K562 (cell line): ENCODE data around the gene EVL. TPM values are rescaled to one million over a fixed set of nuclear protein-coding genes. Genes with fewer than 3 reads are reported as not detected.
A peak's percentile ranks its signal among the peaks of the same experiment; 100 is the strongest.

ENCODE experiments used
- DEAF1 ChIP-seq: fragments of 450-650 bp; formaldehyde crosslinking; IDR thresholded peaks from 2 replicates; pipeline ENCODE4 v1.4.0; 2020; ENCODE audit warnings: mild to moderate bottlenecking, moderate library complexity
- ETV1 ChIP-seq: fragments of 450-650 bp; conservative IDR thresholded peaks from 2 replicates; pipeline ENCODE4 v1.6.1; 2016; ENCODE audit warnings: missing genetic modification characterization, control low read depth, low read depth, missing compliant biosample characterization
- ETV5 ChIP-seq: sonication (generic); formaldehyde crosslinking; IDR thresholded peaks from 2 replicates; pipeline ENCODE4 v1.4.0; 2020; ENCODE audit warnings: low read depth, mild to moderate bottlenecking, missing genetic modification reagents
- JUND ChIP-seq, 2 experiments: IDR thresholded peaks; 2 replicates in 1 of 2; 3 replicates in 1 of 2; pipeline ENCODE4 v1.6.1; 2011; ENCODE audit warnings: borderline replicate concordance in 2 of 2, low read depth in 2 of 2, low read length in 2 of 2, improper control_type of control experiment in 1 of 2, missing biosample characterization in 1 of 2, missing genetic modification characterization in 1 of 2, missing genetic modification reagents in 1 of 2
- MGA ChIP-seq: fragments of 450-650 bp; IDR thresholded peaks from 2 replicates; pipeline ENCODE4 v1.6.1; 2016; ENCODE audit warnings: mild to moderate bottlenecking, moderate library complexity
- RAD21 ChIP-seq, 2 experiments: fragments of 250-450 bp in 1 of 2; fragments of 450-650 bp in 1 of 2; sonication (Bioruptor Pico) in 1 of 2; formaldehyde crosslinking in 1 of 2; IDR thresholded peaks in 1 of 2; conservative IDR thresholded peaks in 1 of 2; 2 replicates each; pipeline versions ENCODE4 v1.4.0 to v1.8.0; 2020 to 2022; ENCODE audit warnings: mild to moderate bottlenecking in 2 of 2, moderate library complexity in 1 of 2
- polyA plus RNA-seq, 8 experiments: library from polyadenylated mRNA; depleted of rRNA in 4 of 8; stranded (reverse) in 5 of 8; unstranded in 3 of 8; fragments of >200 nt; fragmentation: Nextera tagmentation in 2 of 8; fragmentation: Illumina TruSeq in 1 of 8; extraction: Ambion mirVana in 2 of 8; extraction: Trizol in 1 of 8; gene quantifications; 2 replicates each; pipeline versions ENCODE4 v1.2.1 to v1.2.3, GENCODE V29; 2011 to 2014; ENCODE audit warnings: inconsistent platforms in 1 of 8, missing spikeins in 1 of 8
- total RNA-seq, 7 experiments: library from RNA; depleted of rRNA in 6 of 7; stranded (reverse); fragments of >200 nt in 6 of 7; fragmentation: Illumina TruSeq in 2 of 7; extraction: Trizol in 2 of 7; gene quantifications; 2 replicates each; pipeline versions ENCODE4 v1.2.1 to v1.2.3, GENCODE V29; 2011 to 2021; ENCODE audit warnings: low replicate concordance in 1 of 7
- TF ChIP-seq, protein P1 (sequence below): IDR thresholded peaks from 3 replicates; pipeline ENCODE4 v1.6.1; 2011; ENCODE audit warnings: borderline replicate concordance, mild to moderate bottlenecking; ENCODE audit not compliant: insufficient read length, insufficient read depth
- TF ChIP-seq, protein P2 (sequence below): sonication (generic); formaldehyde crosslinking; IDR thresholded peaks from 2 replicates; pipeline ENCODE4 v1.5.0; 2020; ENCODE audit warnings: missing genetic modification reagents

EVL gene
- total and polyA plus RNA-seq, 9 of the 15 experiments (the other 6 are each of a cell fraction or from before 2014, with no cell fraction given) = 2.9 to 43.4 (median 23.9) TPM

DNA sequence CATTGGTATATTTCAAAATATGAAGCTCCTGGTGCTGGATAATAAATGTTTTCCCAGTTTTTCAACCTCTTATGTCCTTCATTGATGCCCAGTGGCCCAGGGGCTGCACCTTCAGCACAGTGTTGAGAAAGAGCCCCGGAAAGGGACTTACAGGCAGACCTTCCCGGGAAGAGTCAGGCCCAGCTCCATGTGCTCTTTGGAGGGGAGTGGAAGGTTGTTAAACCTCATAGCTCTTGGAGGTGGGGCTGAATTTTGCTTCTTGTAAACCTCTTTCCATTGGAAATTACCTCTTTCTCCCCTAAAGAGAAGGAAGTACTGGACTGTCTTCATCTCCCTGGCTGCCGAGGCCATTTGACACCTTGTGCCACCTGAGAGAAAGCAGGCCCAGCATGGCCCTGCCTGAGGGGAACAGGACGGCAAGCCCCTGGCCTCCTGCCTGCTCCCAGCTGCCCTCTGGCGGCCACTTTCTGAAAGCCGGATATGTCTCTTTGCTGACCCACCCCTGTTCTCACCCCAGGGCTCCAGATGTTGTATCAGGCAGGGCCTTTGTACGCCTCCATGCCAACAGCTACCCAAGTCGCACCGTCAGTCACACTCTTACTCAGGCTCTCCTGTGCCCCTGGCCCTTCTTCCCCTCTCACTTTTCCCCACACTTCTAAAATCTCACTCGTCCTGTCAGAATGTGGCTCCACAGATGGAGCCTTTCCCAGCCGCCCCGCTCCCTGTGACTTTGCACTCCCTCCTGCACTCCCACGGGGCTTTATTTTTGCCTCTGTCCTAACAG is 43.0 kb downstream of the EVL start (continued):
- TF ChIP-seq, protein P1, sequence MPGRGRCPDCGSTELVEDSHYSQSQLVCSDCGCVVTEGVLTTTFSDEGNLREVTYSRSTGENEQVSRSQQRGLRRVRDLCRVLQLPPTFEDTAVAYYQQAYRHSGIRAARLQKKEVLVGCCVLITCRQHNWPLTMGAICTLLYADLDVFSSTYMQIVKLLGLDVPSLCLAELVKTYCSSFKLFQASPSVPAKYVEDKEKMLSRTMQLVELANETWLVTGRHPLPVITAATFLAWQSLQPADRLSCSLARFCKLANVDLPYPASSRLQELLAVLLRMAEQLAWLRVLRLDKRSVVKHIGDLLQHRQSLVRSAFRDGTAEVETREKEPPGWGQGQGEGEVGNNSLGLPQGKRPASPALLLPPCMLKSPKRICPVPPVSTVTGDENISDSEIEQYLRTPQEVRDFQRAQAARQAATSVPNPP = no peak
- TF ChIP-seq RAD21 (CRISPR knock-in tag; conservative IDR thresholded peaks at IDR 0.05 in 1 of 2, IDR thresholded peaks at IDR 0.05 in 1 of 2) (peak; percentile 66 to 87), JUND (IDR thresholded peaks at IDR 0.05; ENCODE audit: borderline replicate concordance, low read depth, low read length) (0 out of 2 replicates have a peak, but pooled peaks have one; percentile 9), JUND (tag; IDR thresholded peaks at IDR 0.05; ENCODE audit: borderline replicate concordance, low read depth, low read length) (no peak), DEAF1 (CRISPR knock-in tag) (peak; percentile 53; the same call in 1 of the 2 replicates), ETV5 (CRISPR knock-in tag) (peak; percentile 56), ETV1 (peak; percentile 73), MGA (peak; percentile 48; the same call in 1 of the 2 replicates)
- TF ChIP-seq, protein P2, sequence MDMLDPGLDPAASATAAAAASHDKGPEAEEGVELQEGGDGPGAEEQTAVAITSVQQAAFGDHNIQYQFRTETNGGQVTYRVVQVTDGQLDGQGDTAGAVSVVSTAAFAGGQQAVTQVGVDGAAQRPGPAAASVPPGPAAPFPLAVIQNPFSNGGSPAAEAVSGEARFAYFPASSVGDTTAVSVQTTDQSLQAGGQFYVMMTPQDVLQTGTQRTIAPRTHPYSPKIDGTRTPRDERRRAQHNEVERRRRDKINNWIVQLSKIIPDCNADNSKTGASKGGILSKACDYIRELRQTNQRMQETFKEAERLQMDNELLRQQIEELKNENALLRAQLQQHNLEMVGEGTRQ (CRISPR knock-in tag) = no peak
